ENCODE measurements around the gene BTNL8.

DNA sequence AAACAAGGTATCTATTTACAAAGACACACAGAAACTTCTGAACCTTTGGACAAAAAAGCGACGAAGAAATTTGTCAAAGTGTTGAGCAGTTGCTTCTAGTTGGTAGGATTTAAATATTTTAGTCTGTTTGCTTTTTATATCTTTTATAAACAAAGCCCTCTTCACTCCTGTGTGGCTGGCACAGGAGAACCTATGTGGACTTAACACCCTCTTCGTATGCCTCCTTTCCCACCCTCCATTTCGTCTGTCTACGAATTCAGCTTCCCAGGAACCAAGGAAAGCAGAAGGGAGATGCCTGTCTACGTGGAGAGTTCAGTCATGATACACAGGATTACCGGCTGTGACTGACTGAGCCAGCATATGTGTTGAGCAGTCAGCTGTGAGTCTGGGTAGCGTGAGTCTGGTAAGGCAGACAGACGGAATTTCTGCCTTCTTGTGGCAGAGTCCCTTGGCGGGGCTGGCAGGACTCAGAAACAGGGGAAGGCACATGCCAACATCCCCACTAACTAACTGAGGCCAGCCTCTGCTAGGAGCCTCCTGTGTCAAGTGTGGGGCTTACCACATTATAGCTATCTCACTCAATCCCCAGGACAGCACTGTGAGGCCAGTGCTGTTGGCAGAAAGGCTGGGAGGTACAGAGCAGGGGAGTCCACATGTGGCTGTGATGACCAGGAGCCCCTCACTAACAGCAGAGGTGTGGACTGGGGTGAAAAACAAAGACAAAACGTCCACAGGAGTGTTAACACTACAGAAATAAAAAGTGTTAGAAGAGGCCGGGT lies 24.0 kb upstream of the BTNL8 start:
- TF ChIP-seq POLR2A (IDR thresholded peaks at IDR 0.05) = no peak
- TF ChIP-seq, protein P1, sequence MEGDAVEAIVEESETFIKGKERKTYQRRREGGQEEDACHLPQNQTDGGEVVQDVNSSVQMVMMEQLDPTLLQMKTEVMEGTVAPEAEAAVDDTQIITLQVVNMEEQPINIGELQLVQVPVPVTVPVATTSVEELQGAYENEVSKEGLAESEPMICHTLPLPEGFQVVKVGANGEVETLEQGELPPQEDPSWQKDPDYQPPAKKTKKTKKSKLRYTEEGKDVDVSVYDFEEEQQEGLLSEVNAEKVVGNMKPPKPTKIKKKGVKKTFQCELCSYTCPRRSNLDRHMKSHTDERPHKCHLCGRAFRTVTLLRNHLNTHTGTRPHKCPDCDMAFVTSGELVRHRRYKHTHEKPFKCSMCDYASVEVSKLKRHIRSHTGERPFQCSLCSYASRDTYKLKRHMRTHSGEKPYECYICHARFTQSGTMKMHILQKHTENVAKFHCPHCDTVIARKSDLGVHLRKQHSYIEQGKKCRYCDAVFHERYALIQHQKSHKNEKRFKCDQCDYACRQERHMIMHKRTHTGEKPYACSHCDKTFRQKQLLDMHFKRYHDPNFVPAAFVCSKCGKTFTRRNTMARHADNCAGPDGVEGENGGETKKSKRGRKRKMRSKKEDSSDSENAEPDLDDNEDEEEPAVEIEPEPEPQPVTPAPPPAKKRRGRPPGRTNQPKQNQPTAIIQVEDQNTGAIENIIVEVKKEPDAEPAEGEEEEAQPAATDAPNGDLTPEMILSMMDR (IDR thresholded peaks at IDR 0.05) = no peak
